Upper lobe of right lung (tissue), 1 donor: ENCODE results near the gene PRF1. TPM values are rescaled to one million over a fixed set of nuclear protein-coding genes. Genes with fewer than 3 reads are reported as not detected.

Source experiments
- ATAC-seq: fragments of 200-7000 bp; cut with Tn5 transposase; one replicate; pipeline ENCODE4 v1.9.1; 2020; ENCODE audit warnings: mild to moderate bottlenecking, moderate library complexity
- DNase-seq: peaks from one replicate; pipeline ENCODE4 v3.0.0-alpha.2; 2020
- H3K27ac ChIP-seq: fragments of 200-600 bp; one replicate; pipeline ENCODE4 v1.8.0; 2022
- H3K27me3 ChIP-seq: fragments of 200-600 bp; one replicate; pipeline ENCODE4 v1.8.0; 2022; ENCODE audit warnings: mild to moderate bottlenecking
- H3K36me3 ChIP-seq: fragments of 200-600 bp; one replicate; pipeline ENCODE4 v1.8.0; 2022
- H3K4me1 ChIP-seq: fragments of 200-600 bp; one replicate; pipeline ENCODE4 v1.8.0; 2022
- H3K4me3 ChIP-seq: fragments of 200-600 bp; one replicate; pipeline ENCODE4 v1.8.0; 2022; ENCODE audit warnings: mild to moderate bottlenecking
- H3K9me3 ChIP-seq: fragments of 200-600 bp; one replicate; pipeline ENCODE4 v1.8.0; 2022
- intact Hi-C: fragments of 100-400 bp; cut with DNase I; formaldehyde crosslinking; loops from one replicate; pipeline ENCODE4 v1.11.0; 2022
- total RNA-seq: library from RNA; stranded (reverse); fragmentation: NEBNext Ultra II Directional; extraction: Animal tissue kit (Norgen Biotek cat#: 25700); gene quantifications from one replicate; pipeline ENCODE4 v1.2.1, GENCODE V29; 2021
- TF ChIP-seq, protein P1 (sequence below): fragments of 200-600 bp; IDR thresholded peaks from one replicate; pipeline ENCODE4 v1.8.0; 2022; ENCODE audit warnings: antibody characterized with exemption
- donor health status: DM: no; HTN: yes; CAD: no; lungs with severe emphysema.

Gene PRF1
- total RNA-seq, 1 donor from 2014 or later, result 32.3 TPM

DNA sequence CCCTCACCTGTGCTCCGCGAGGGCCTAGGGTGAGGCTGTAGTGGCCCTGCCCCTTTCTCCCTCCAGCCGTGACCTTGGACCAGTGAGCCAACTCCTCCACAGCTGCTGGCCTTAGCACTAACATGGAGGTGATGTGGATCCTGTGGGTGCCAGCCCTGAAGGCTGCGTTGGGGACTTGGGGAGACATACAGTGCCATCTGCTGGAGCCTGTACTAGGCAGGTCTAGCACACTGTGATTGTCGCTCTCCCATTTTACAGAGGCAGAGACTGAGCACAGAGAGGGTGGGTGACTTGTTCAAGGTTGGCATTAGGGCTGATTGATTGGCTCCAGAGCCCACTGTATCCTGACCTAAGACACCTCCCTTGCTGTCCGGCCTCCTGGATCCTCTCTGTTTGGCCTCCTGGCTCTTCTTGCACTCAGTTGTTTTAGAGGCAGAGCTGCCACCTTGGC lies 37.6 kb downstream of the PRF1 start:
- DNase-seq (peak; percentile 27), ATAC-seq (no peak)
- H3K4me3 ChIP-seq, result no peak overlapping the region
- H3K4me1 ChIP-seq, result peaks cover 27% of the 10 kb centered on the region
- H3K27me3 ChIP-seq, result no peaks in the 10 kb centered on the region
- H3K9me3 ChIP-seq, result no peaks in the 10 kb centered on the region
- TF ChIP-seq, protein P1, sequence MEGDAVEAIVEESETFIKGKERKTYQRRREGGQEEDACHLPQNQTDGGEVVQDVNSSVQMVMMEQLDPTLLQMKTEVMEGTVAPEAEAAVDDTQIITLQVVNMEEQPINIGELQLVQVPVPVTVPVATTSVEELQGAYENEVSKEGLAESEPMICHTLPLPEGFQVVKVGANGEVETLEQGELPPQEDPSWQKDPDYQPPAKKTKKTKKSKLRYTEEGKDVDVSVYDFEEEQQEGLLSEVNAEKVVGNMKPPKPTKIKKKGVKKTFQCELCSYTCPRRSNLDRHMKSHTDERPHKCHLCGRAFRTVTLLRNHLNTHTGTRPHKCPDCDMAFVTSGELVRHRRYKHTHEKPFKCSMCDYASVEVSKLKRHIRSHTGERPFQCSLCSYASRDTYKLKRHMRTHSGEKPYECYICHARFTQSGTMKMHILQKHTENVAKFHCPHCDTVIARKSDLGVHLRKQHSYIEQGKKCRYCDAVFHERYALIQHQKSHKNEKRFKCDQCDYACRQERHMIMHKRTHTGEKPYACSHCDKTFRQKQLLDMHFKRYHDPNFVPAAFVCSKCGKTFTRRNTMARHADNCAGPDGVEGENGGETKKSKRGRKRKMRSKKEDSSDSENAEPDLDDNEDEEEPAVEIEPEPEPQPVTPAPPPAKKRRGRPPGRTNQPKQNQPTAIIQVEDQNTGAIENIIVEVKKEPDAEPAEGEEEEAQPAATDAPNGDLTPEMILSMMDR, result no peak
- intact Hi-C loops, result no loop called here
- no peaks in the 10 kb centered on the region for H3K36me3 ChIP-seq
- H3K27ac ChIP-seq, result no peak overlapping the region

DNA sequence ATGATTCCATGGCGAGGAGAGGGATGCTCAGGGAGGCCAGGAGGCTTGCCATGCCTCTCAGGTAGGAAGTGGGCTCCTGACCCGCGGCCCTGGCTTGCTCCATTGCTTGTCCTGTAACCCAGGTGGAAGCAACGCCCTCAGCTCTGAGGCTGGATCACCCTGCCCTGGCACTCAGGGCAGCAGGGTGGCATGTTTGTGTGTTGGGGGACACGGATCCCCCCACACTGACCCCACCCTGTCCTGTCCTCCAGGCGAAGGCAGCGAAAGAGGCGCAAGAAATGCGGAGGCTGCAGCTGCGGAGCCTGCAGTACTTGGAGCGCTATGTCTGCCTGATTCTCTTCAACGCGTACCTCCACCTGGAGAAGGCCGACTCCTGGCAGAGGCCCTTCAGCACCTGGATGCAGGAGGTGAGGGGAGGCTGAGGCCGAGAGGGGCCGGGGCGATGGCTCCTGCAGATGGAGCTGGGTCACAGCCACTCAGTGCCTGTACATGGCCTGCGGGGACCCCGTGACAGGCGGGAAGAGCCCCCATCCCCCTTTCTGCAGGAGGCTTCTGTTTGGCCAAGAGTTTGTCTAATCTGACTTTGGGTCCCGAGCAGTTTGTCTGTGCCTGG lies 38.3 kb downstream of the PRF1 start:
- TF ChIP-seq, protein P1, result no peak
- intact Hi-C loops, result no loop called here
- DNase-seq (peak; percentile 54), ATAC-seq (no peak)
- Histone ChIP-seq H3K4me3 (no peak overlapping the region), H3K9me3 (no peaks in the 10 kb centered on the region), H3K4me1 (peaks cover 34% of the 10 kb centered on the region), H3K27ac (no peak overlapping the region), H3K36me3 (no peaks in the 10 kb centered on the region), H3K27me3 (no peaks in the 10 kb centered on the region)

DNA sequence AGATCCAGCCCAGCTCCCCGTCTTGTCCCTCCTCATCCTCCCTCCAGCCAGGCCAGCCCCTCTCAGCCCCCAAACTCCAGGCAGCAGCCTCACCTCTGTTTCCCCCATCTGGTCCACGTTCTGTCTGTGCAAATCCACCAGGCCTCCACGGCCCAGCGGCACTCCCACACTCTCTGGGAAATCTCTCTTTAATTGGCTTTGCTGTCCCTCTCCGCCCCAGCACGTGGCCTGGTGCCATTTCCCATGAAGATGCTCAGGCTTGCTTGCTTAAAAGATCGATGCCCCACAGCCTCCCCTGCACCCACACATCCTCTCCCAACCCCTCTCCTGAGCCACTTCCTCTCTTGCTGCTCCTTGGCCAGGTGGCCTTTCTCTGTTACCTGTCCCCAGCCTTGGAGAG lies 39.3 kb downstream of the PRF1 start:
- Histone ChIP-seq H3K27me3 (no peaks in the 10 kb centered on the region), H3K9me3 (no peaks in the 10 kb centered on the region), H3K36me3 (no peaks in the 10 kb centered on the region), H3K4me1 (peaks cover 42% of the 10 kb centered on the region), H3K27ac (no peak overlapping the region), H3K4me3 (no peak overlapping the region)
- TF ChIP-seq, protein P1, result no peak
- ATAC-seq (no peak), DNase-seq (no peak)
- intact Hi-C loops, result no loop called here

DNA sequence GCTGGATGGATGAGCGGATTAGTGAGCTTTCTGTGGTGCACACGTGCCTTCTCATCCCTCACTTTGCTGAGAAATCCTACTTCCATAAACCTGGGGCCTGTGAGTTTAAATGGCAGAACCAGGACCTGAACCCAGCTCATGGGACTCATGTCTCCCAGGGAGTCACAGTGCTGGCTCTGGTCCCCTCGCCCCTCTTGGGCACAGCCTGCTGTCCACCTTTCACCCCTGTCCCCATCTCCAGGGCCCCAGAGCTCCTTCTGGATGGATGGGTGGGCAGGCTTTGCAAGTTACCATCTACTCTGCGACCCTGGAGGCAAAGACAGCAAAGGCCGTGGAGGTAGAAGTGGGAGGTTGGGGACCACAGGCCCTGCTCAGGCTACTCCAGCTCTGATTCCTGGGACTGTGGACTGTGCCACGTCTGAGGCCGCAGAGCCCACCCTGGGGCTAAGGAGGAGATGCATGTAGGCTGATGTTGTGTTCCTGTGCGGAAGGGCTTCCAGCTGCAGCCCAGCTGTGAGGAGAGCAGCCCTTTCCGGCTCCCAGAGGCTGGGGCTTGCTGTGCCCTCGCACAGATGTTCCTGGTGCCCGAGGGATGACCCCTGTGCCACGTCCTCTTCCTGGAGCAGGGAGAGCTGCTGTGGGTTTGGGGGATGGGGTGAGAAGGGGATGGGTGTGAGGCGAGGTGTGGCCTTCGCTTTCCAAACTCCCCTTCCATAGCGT lies 40.3 kb downstream of the PRF1 start:
- Histone ChIP-seq H3K9me3 (no peaks in the 10 kb centered on the region), H3K4me1 (peaks cover 42% of the 10 kb centered on the region)
- peak; percentile 40 for DNase-seq

DNA sequence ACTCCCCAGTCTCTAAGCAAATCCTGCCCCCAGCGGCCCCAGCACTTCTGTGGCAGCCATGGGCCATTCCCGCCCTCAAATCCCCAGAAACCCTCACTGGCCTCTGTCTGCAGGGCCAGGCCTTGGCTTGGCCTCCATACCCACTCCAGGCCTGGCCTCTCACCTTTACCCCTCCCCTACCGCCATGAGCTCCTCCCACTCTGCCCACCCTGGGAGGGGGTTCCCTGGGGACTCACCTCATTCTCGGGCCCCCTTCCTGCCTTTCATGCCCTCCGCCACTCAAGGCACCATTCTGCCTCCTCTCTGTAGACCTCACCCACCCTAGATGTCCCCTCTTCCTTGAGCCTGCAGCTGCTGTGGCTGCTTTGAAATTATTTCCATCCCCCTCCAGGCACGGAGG lies 41.0 kb downstream of the PRF1 start:
- no peaks in the 10 kb centered on the region for H3K9me3 ChIP-seq
- TF ChIP-seq, protein P1, result no peak
- no peaks in the 10 kb centered on the region for H3K27me3 ChIP-seq
- no peak overlapping the region for H3K27ac ChIP-seq
- no peak for DNase-seq
- H3K4me3 ChIP-seq, result no peak overlapping the region
- H3K36me3 ChIP-seq, result peaks cover 10% of the 10 kb centered on the region
- intact Hi-C loops, result no loop called here
- peaks cover 42% of the 10 kb centered on the region for H3K4me1 ChIP-seq
- no peak for ATAC-seq

More for the DNA sequence above, 40.3 kb downstream of the PRF1 start:
- H3K4me3 ChIP-seq, result no peak overlapping the region
- H3K27me3 ChIP-seq, result no peaks in the 10 kb centered on the region
- H3K27ac ChIP-seq, result no peak overlapping the region
- H3K36me3 ChIP-seq, result peaks cover 4% of the 10 kb centered on the region
- no peak for ATAC-seq
- TF ChIP-seq, protein P1, result no peak
- intact Hi-C loops, result no loop called here
